Loucy (cell line): ENCODE measurements around the gene EDC3.

Experiments
- H2AFZ ChIP-seq: fragments of 200-600 bp; sonication (generic); 2 replicates; pipeline ENCODE4 v1.6.0; 2016; ENCODE audit warnings: antibody characterized with exemption, mild to moderate bottlenecking, low read length, moderate library complexity
- H3F3A ChIP-seq: fragments of 200-600 bp; 2 replicates; pipeline ENCODE4 v1.6.0; 2016; ENCODE audit warnings: antibody characterized with exemption, low read depth, mild to moderate bottlenecking
- H3K27me3 ChIP-seq: fragments of 200-600 bp; sonication (generic); 2 replicates; pipeline ENCODE4 v1.6.1; 2014; ENCODE audit warnings: low read length, mild to moderate bottlenecking; ENCODE audit not compliant: insufficient read depth, poor library complexity, severe bottlenecking
- H3K36me3 ChIP-seq: fragments of 200-600 bp; sonication (generic); 2 replicates; pipeline ENCODE4 v1.6.1; 2016; ENCODE audit warnings: low read length; ENCODE audit not compliant: insufficient read depth
- H3K4me1 ChIP-seq: fragments of 200-600 bp; sonication (generic); 2 replicates; pipeline ENCODE4 v1.5.1; 2014; ENCODE audit warnings: low read length, mild to moderate bottlenecking; ENCODE audit not compliant: insufficient read depth, poor library complexity, severe bottlenecking
- H3K4me2 ChIP-seq: fragments of 200-600 bp; sonication (generic); 2 replicates; pipeline ENCODE4 v1.6.0; 2014; ENCODE audit warnings: antibody characterized with exemption, low read length, low read depth, mild to moderate bottlenecking; ENCODE audit not compliant: poor library complexity, severe bottlenecking
- H3K4me3 ChIP-seq: fragments of 200-600 bp; sonication (generic); 2 replicates; pipeline ENCODE4 v1.5.1; 2014; ENCODE audit warnings: low read length, mild to moderate bottlenecking, mixed read lengths; ENCODE audit not compliant: poor library complexity, severe bottlenecking
- H3K79me2 ChIP-seq: fragments of 200-600 bp; sonication (generic); 2 replicates; pipeline ENCODE4 v1.6.1; 2014; ENCODE audit warnings: low read length; ENCODE audit not compliant: insufficient read depth
- H3K9ac ChIP-seq: fragments of 200-600 bp; sonication (generic); 2 replicates; pipeline ENCODE4 v1.6.0; 2014; ENCODE audit warnings: mild to moderate bottlenecking, low read depth, low read length, moderate library complexity; ENCODE audit not compliant: poor library complexity, severe bottlenecking
- H3K9me2 ChIP-seq: fragments of 200-600 bp; sonication (generic); replicated peaks from 2 replicates; pipeline ENCODE4 v1.6.1; 2016; ENCODE audit warnings: low read depth, low read length, mixed read lengths
- H3K9me3 ChIP-seq: fragments of 200-600 bp; sonication (generic); 2 replicates; pipeline ENCODE4 v1.6.1; 2014; ENCODE audit warnings: mild to moderate bottlenecking, antibody characterized with exemption, low read length, low read depth; ENCODE audit not compliant: insufficient read depth
- H4K20me1 ChIP-seq: fragments of 200-600 bp; sonication (generic); 2 replicates; pipeline ENCODE4 v1.6.0; 2014; ENCODE audit warnings: antibody characterized with exemption, low read length, mild to moderate bottlenecking; ENCODE audit not compliant: insufficient read depth, poor library complexity, severe bottlenecking
- EZH2phosphoT487 ChIP-seq: fragments of 200-600 bp; IDR thresholded peaks from 2 replicates; pipeline ENCODE4 v1.6.1; 2018; ENCODE audit warnings: antibody characterized with exemption, mild to moderate bottlenecking, moderate library complexity, borderline replicate concordance
- TF ChIP-seq, protein P1 (sequence below): fragments of 200-600 bp; sonication (generic); conservative IDR thresholded peaks from 2 replicates; pipeline ENCODE4 v1.5.1; 2014; ENCODE audit warnings: mild to moderate bottlenecking, antibody characterized with exemption, low read length

EDC3 gene

GRCh38 chr15:74735305-74735704 lies 39.5 kb upstream of the EDC3 start:
- Histone ChIP-seq H3K9ac (no peak overlapping the region), H3K9me3 (no peaks in the 10 kb centered on the region), H4K20me1 (no peaks in the 10 kb centered on the region), H3F3A (no peaks in the 10 kb centered on the region), H2AFZ (no peak overlapping the region), H3K4me1 (no peaks in the 10 kb centered on the region), H3K27me3 (no peaks in the 10 kb centered on the region), H3K4me3 (no peak overlapping the region), H3K9me2 (no peaks in the 10 kb centered on the region), H3K4me2 (no peak overlapping the region), H3K79me2 (no peaks in the 10 kb centered on the region), H3K36me3 (no peaks in the 10 kb centered on the region)
- TF ChIP-seq, protein P1, sequence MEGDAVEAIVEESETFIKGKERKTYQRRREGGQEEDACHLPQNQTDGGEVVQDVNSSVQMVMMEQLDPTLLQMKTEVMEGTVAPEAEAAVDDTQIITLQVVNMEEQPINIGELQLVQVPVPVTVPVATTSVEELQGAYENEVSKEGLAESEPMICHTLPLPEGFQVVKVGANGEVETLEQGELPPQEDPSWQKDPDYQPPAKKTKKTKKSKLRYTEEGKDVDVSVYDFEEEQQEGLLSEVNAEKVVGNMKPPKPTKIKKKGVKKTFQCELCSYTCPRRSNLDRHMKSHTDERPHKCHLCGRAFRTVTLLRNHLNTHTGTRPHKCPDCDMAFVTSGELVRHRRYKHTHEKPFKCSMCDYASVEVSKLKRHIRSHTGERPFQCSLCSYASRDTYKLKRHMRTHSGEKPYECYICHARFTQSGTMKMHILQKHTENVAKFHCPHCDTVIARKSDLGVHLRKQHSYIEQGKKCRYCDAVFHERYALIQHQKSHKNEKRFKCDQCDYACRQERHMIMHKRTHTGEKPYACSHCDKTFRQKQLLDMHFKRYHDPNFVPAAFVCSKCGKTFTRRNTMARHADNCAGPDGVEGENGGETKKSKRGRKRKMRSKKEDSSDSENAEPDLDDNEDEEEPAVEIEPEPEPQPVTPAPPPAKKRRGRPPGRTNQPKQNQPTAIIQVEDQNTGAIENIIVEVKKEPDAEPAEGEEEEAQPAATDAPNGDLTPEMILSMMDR = no peak
- TF ChIP-seq EZH2phosphoT487 = no peak

- Histone ChIP-seq H3K36me3 (no peaks in the 10 kb centered on the region), H2AFZ (no peak overlapping the region), H3K79me2 (no peaks in the 10 kb centered on the region), H3K9me2 (no peaks in the 10 kb centered on the region), H3K9me3 (no peaks in the 10 kb centered on the region), H3K9ac (no peak overlapping the region), H3K27me3 (no peaks in the 10 kb centered on the region), H4K20me1 (no peaks in the 10 kb centered on the region), H3K4me2 (no peak overlapping the region), H3K4me1 (no peaks in the 10 kb centered on the region), H3F3A (no peaks in the 10 kb centered on the region), H3K4me3 (no peak overlapping the region)
- no peak for TF ChIP-seq EZH2phosphoT487
- TF ChIP-seq, protein P1 = no peak
These were observed 37.4 kb upstream of the EDC3 start for GRCh38 chr15:74733269-74733668.

DNA sequence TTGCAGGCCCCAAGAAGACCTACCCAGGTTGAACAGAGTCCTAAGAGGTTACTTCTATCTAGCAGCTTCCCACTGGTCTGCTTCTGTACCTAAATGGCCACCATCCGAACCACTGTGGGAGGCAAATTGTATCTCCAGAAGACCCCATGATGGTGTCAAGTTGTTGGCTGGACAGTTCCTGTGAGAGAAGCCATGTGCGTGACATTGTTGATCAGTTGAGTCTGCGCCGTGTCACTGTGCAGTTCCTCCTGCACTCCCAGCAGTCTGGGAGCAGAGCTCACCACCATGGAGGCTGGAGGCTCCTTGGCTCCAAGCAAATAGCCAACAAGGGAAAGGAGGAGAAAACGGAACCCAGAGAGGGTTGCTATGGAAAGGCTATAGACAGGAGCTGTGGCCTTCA lies 37.0 kb upstream of the EDC3 start:
- Histone ChIP-seq H3K9ac (no peak overlapping the region), H3K9me3 (no peaks in the 10 kb centered on the region), H2AFZ (no peak overlapping the region), H3K9me2 (no peaks in the 10 kb centered on the region), H3K4me2 (no peak overlapping the region), H3K4me3 (no peak overlapping the region), H3K36me3 (no peaks in the 10 kb centered on the region), H3K79me2 (no peaks in the 10 kb centered on the region), H4K20me1 (no peaks in the 10 kb centered on the region), H3K4me1 (no peaks in the 10 kb centered on the region), H3F3A (no peaks in the 10 kb centered on the region), H3K27me3 (no peaks in the 10 kb centered on the region)
- TF ChIP-seq EZH2phosphoT487 = no peak
- TF ChIP-seq, protein P1 = no peak
